GM23248 (cell line): ENCODE data around the gene NFATC2. TPM values are rescaled to one million over a fixed set of nuclear protein-coding genes. Genes with fewer than 3 reads are reported as not detected.

Experiments used
- DNase-seq: peaks from one replicate; pipeline ENCODE4 v3.0.0-alpha.2; 2015
- H2AFZ ChIP-seq: fragments of 200-600 bp; sonication (generic); 2 replicates; pipeline ENCODE4 v1.6.1; 2016; ENCODE audit warnings: antibody characterized with exemption
- H3F3A ChIP-seq: fragments of 200-600 bp; sonication (generic); 2 replicates; pipeline ENCODE4 v1.6.1; 2016; ENCODE audit warnings: mild to moderate bottlenecking, antibody characterized with exemption, mixed run types; ENCODE audit not compliant: insufficient read depth
- H3K27ac ChIP-seq: fragments of 200-600 bp; sonication (generic); 2 replicates; pipeline ENCODE4 v1.5.1; 2016; ENCODE audit warnings: mild to moderate bottlenecking
- H3K27me3 ChIP-seq: fragments of 200-600 bp; sonication (generic); replicated peaks from 2 replicates; pipeline ENCODE4 v1.6.1; 2016; ENCODE audit warnings: mild to moderate bottlenecking; ENCODE audit not compliant: insufficient read depth
- H3K36me3 ChIP-seq: fragments of 200-600 bp; sonication (generic); 2 replicates; pipeline ENCODE4 v1.6.1; 2016; ENCODE audit warnings: low read depth, mild to moderate bottlenecking
- H3K4me1 ChIP-seq: fragments of 200-600 bp; sonication (generic); 2 replicates; pipeline ENCODE4 v1.6.1; 2016; ENCODE audit warnings: mild to moderate bottlenecking; ENCODE audit not compliant: insufficient read depth
- H3K4me2 ChIP-seq: fragments of 200-600 bp; sonication (generic); one replicate; pipeline ENCODE4 v1.6.1; 2016; ENCODE audit warnings: mild to moderate bottlenecking; ENCODE audit not compliant: unreplicated experiment
- H3K4me3 ChIP-seq: fragments of 200-600 bp; sonication (generic); 2 replicates; pipeline ENCODE4 v1.5.1; 2016; ENCODE audit warnings: mild to moderate bottlenecking
- H3K79me2 ChIP-seq: fragments of 200-600 bp; sonication (generic); 2 replicates; pipeline ENCODE4 v1.6.1; 2016; ENCODE audit warnings: mild to moderate bottlenecking; ENCODE audit not compliant: insufficient read depth
- H3K9ac ChIP-seq: fragments of 200-600 bp; sonication (generic); 2 replicates; pipeline ENCODE4 v1.6.1; 2016; ENCODE audit warnings: mild to moderate bottlenecking
- H3K9me2 ChIP-seq: fragments of 200-600 bp; sonication (generic); 2 replicates; pipeline ENCODE4 v1.6.1; 2016; ENCODE audit warnings: mixed run types, mild to moderate bottlenecking, moderate library complexity; ENCODE audit not compliant: insufficient read depth
- H3K9me3 ChIP-seq: fragments of 200-600 bp; sonication (generic); one replicate; pipeline ENCODE4 v1.6.1; 2017; ENCODE audit warnings: low read depth
- H4K20me1 ChIP-seq: fragments of 200-600 bp; sonication (generic); 2 replicates; pipeline ENCODE4 v1.6.0; 2016; ENCODE audit not compliant: insufficient read depth
- EZH2 ChIP-seq: fragments of 200-600 bp; sonication (generic); IDR thresholded peaks from 2 replicates; pipeline ENCODE4 v1.6.1; 2018; ENCODE audit warnings: antibody characterized with exemption, mild to moderate bottlenecking; ENCODE audit not compliant: insufficient read depth, poor library complexity, severe bottlenecking
- EZH2phosphoT487 ChIP-seq: fragments of 200-600 bp; sonication (generic); IDR thresholded peaks from 2 replicates; pipeline ENCODE4 v1.6.1; 2018; ENCODE audit warnings: antibody characterized with exemption, moderate library complexity, mild to moderate bottlenecking, low read depth; ENCODE audit not compliant: insufficient read depth
- WGBS, 2 experiments: methylation state at CpG; one replicate each; pipeline ENCODE4 v1.1.6; 2015 to 2017; ENCODE audit warnings: low lambda C conversion rate in 2 of 2, low coverage in 1 of 2; ENCODE audit errors: missing lambda C conversion rate in 2 of 2; 5-methylcytosine and 5-hydroxymethylcytosine counted together
- in situ Hi-C: fragments of 300-500 bp; cut with MboI; formaldehyde crosslinking; loops from 2 replicates; pipeline ENCODE4 v1.15.0; 2020
- polyA plus RNA-seq: library from polyadenylated mRNA; unstranded; fragments of >200 nt; fragmentation: Nextera tagmentation; extraction: Ambion mirVana; gene quantifications from 2 replicates; pipeline ENCODE4 v1.2.1, GENCODE V29; 2016
- total RNA-seq: library from RNA; depleted of rRNA; stranded (reverse); fragments of >200 nt; shearing (Covaris generic); gene quantifications from 2 replicates; pipeline ENCODE4 v1.2.3, GENCODE V29; 2014

The NFATC2 gene
- total and polyA plus RNA-seq, 2 experiments from 2014 or later: 0.11 to 0.14 TPM

- 80 to 84% methylated on average over 4 of the region's 4 CpGs for WGBS, 2 experiments
- Histone ChIP-seq H3K4me3 (no peak overlapping the region), H3K9me3 (no peaks in the 10 kb centered on the region), H3K27ac (no peak overlapping the region), H3K79me2 (no peaks in the 10 kb centered on the region), H3F3A (peaks cover 19% of the 10 kb centered on the region), H3K27me3 (peaks cover 10% of the 10 kb centered on the region; the same call in 1 of the 2 replicates), H3K4me2 (no peak overlapping the region), H3K36me3 (no peaks in the 10 kb centered on the region), H2AFZ (no peak overlapping the region), H4K20me1 (no peaks in the 10 kb centered on the region), H3K9ac (no peak overlapping the region), H3K9me2 (no peaks in the 10 kb centered on the region), H3K4me1 (peaks cover 35% of the 10 kb centered on the region)
- TF ChIP-seq EZH2: no peak
- no peak for TF ChIP-seq EZH2phosphoT487
- in situ Hi-C loops: no loop called here
- no peak for DNase-seq
These were observed 24.1 kb upstream of the NFATC2 start for GRCh38 chr20:51566594-51566993.

DNA sequence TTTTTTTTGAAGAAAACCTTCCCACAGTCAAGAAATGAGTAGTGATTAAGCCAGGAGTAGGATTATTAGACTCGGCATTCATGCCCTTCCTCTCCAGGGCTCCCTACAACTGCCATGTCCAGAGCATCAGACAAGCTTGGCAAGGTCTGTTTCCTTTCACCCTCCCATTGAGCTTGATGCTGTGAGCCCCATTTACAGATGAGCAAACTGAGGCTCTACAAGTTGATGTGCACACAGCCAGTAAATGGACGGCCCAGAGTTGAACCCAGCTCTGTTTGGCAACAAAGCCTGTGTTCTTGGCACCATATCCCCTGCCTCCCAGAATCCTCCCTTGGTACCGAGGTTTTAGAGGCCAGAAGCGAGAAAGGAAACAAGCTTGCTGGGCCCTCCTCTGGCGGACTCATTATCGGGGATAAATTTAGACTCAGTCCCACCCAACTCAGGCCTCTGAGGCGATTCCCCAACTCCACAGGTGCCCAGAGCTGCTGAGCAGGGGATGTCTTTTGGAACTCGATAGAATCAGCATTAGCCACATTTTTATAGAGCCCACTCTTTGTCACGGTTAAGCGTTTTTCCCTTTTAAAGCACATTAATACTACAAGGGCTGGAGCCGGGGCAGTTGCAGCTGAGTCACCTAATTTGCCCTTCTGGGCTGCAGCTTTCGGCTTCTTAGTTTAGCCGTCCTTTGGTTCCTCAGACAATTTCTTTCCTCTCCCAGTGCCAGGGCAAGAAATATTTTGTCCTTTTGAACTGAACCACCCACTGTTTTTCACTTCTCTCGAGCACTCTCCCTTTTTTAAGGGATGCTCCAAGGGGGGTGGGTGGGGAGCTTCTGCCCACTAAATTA is 23.0 kb upstream of the NFATC2 start:
- Histone ChIP-seq H3K9me2 (no peaks in the 10 kb centered on the region), H3F3A (peaks cover 21% of the 10 kb centered on the region), H3K9ac (peak overlapping the region; percentile 23; the same call in 1 of the 2 replicates), H3K36me3 (no peaks in the 10 kb centered on the region), H3K9me3 (no peaks in the 10 kb centered on the region), H3K27ac (no peak overlapping the region), H2AFZ (no peak overlapping the region), H3K79me2 (no peaks in the 10 kb centered on the region), H3K4me2 (peak overlapping the region; percentile 60), H3K27me3 (no peaks in the 10 kb centered on the region), H4K20me1 (no peaks in the 10 kb centered on the region), H3K4me3 (peak overlapping the region; percentile 32), H3K4me1 (peaks cover 38% of the 10 kb centered on the region)
- no peak for TF ChIP-seq EZH2phosphoT487
- no peak for TF ChIP-seq EZH2
- DNase-seq: peak; percentile 85
- in situ Hi-C loops: no loop called here
- WGBS, 2 experiments: 24 to 26% methylated on average over 14 of the region's 14 CpGs

- in situ Hi-C loops: no loop called here
- DNase-seq: peak; percentile 90
- peak overlapping the region; percentile 93 for H3K9ac ChIP-seq
- no peaks in the 10 kb centered on the region for H3K79me2 ChIP-seq
- H3K4me1 ChIP-seq: peaks cover 36% of the 10 kb centered on the region
- H3K4me3 ChIP-seq: peak overlapping the region; percentile 81
- H3K9me3 ChIP-seq: no peaks in the 10 kb centered on the region
- WGBS, 2 experiments: 26% methylated on average over 15 of the region's 15 CpGs
- H3K4me2 ChIP-seq: peak overlapping the region; percentile 99
- no peaks in the 10 kb centered on the region for H3K36me3 ChIP-seq
- peaks cover 21% of the 10 kb centered on the region for H3F3A ChIP-seq
- H3K9me2 ChIP-seq: no peaks in the 10 kb centered on the region
- TF ChIP-seq EZH2phosphoT487 (no peak), EZH2 (no peak)
- peak overlapping the region; percentile 40; the same call in 1 of the 2 replicates for H2AFZ ChIP-seq
- H3K27ac ChIP-seq: peak overlapping the region; percentile 62
- no peaks in the 10 kb centered on the region for H4K20me1 ChIP-seq
- no peaks in the 10 kb centered on the region; the same call in 1 of the 2 replicates for H3K27me3 ChIP-seq
These were observed 21.2 kb upstream of the NFATC2 start for GRCh38 chr20:51563486-51564332.

DNA sequence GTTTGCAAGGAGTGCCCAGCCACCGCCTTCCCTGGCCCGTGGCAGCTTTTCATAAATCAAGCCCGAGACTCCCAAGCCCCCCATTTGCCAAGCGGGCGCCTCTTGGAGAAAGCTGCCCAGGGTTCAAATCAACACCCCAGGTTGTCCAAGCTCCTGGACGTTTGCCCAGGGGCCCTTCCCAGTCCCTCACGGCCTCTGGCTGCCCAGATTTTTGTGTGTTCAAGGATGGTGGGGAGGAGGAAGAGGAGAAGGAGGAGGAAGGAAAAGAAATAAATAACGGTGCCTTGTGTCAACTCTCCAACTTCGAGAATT is 20.6 kb upstream of the NFATC2 start:
- H3K4me2 ChIP-seq: peak overlapping the region; percentile 99
- H3K36me3 ChIP-seq: no peaks in the 10 kb centered on the region
- H3K4me3 ChIP-seq: peak overlapping the region; percentile 81
- peak overlapping the region; percentile 40 for H2AFZ ChIP-seq
- no peak for TF ChIP-seq EZH2phosphoT487
- no peak for TF ChIP-seq EZH2
- no peak for DNase-seq
- peak overlapping the region; percentile 93 for H3K9ac ChIP-seq
- H3K27ac ChIP-seq: peak overlapping the region; percentile 62
- peaks cover 21% of the 10 kb centered on the region for H3F3A ChIP-seq
- peaks cover 36% of the 10 kb centered on the region for H3K4me1 ChIP-seq
- no peaks in the 10 kb centered on the region for H4K20me1 ChIP-seq
- no peaks in the 10 kb centered on the region for H3K9me3 ChIP-seq
- WGBS, 2 experiments: 0 to 6% methylated on average over 9 of the region's 9 CpGs
- in situ Hi-C loops: no loop called here
- H3K27me3 ChIP-seq: no peaks in the 10 kb centered on the region; the same call in 1 of the 2 replicates
- H3K79me2 ChIP-seq: no peaks in the 10 kb centered on the region
- no peaks in the 10 kb centered on the region for H3K9me2 ChIP-seq
